Measurements from ENCODE around the gene NT5C2.

DNA sequence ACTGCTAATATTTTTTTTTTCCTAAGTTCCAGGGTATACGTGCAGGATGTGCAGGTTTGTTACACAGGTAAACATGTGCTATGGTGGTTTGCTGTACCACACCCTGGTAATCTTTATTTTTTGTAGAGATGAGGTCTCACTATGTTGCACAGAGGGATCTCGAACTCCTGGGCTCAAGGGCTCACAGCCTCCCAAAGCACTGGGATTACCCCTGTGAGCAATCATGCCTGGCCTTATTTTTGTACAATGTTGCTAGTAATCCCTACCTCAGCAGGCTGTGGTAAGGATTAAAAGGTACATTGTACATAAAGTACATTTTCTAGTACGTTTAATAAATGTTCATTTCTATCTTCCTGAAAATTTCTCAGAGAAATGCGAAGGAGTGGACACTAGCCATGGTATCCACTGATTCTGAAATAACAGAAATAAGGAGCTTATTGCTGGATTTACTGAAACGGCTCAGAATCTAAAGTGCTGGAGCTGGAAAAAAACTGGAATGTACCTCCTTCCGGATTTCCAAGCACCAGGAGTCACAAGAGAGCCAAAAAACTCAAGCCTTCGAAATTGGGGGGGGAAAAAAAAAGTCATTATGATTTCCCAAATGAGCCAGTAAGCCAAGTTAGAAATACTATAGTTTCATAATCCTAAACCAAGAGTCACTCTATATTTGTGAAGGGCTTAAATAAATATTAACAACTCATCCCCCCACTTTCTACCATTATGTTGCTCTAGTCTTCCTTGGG lies 69.6 kb downstream of the NT5C2 start:
- TF ChIP-seq, protein P1, sequence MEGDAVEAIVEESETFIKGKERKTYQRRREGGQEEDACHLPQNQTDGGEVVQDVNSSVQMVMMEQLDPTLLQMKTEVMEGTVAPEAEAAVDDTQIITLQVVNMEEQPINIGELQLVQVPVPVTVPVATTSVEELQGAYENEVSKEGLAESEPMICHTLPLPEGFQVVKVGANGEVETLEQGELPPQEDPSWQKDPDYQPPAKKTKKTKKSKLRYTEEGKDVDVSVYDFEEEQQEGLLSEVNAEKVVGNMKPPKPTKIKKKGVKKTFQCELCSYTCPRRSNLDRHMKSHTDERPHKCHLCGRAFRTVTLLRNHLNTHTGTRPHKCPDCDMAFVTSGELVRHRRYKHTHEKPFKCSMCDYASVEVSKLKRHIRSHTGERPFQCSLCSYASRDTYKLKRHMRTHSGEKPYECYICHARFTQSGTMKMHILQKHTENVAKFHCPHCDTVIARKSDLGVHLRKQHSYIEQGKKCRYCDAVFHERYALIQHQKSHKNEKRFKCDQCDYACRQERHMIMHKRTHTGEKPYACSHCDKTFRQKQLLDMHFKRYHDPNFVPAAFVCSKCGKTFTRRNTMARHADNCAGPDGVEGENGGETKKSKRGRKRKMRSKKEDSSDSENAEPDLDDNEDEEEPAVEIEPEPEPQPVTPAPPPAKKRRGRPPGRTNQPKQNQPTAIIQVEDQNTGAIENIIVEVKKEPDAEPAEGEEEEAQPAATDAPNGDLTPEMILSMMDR (IDR thresholded peaks at IDR 0.05): no peak
- no peak for TF ChIP-seq POLR2AphosphoS5 (IDR thresholded peaks at IDR 0.05)
- no peak for TF ChIP-seq POLR2A (IDR thresholded peaks at IDR 0.05)
